Skin epidermis (tissue), 12 donors: ENCODE data around the gene ZCWPW2.

Experiments
- H3K27ac ChIP-seq, 21 experiments: fragments of 200-600 bp; sonication (generic) in 11 of 21; one replicate each; pipeline ENCODE4 v1.5.0; 2020; ENCODE audit warnings: mild to moderate bottlenecking in 3 of 21, inconsistent platforms in 2 of 21, moderate library complexity in 2 of 21
- H3K4me3 ChIP-seq, 7 experiments: fragments of 200-600 bp; sonication (generic) in 2 of 7; one replicate each; pipeline ENCODE4 v1.5.0; 2020; ENCODE audit warnings: inconsistent platforms in 2 of 7, mild to moderate bottlenecking in 2 of 7, moderate library complexity in 1 of 7

Gene ZCWPW2

GRCh38 chr3:28348265-28348628, 274 bp upstream of the ZCWPW2 start:
- peak overlapping the region; percentile 67 to 93 (median 75) for H3K4me3 ChIP-seq
- peak overlapping the region; percentile 97 to 100 (median 99) for H3K27ac ChIP-seq

DNA sequence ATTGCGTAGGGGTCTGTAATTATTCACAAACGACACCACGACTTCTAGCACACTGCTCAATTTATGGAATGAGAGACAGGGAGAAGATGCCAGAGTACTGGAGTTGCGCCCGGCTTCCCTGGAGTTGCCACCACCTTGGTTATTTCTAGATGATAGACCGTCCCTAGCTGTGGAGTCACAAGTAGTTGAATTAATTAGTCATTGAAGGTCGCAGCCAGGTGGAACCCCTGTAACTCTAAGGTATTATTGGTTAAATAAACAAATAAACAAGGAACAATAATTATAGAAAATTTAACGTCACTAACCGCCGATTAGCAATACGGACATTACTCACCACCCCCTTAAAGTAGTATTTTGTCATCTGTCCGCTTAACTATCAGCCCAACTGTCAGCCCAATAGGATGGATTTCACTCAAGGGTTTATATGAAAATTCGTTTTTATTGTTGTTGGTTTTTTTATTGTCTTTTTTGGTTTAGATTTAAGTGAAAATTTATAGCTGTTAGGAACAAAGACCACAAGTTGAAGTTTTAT, 1.0 kb downstream of the ZCWPW2 start:
- Histone ChIP-seq H3K4me3 (peak overlapping the region; percentile 67 to 93 (median 75)), H3K27ac (peak overlapping the region; percentile 97 to 100 (median 99))

GRCh38 chr3:28376424-28376823, 27.9 kb downstream of the ZCWPW2 start:
- H3K4me3 ChIP-seq, result no peak overlapping the region
- no peak overlapping the region for H3K27ac ChIP-seq

GRCh38 chr3:28386049-28386448, 37.5 kb downstream of the ZCWPW2 start:
- no peak overlapping the region for H3K4me3 ChIP-seq
- H3K27ac ChIP-seq, result no peak overlapping the region

GRCh38 chr3:28388978-28389377, 40.5 kb downstream of the ZCWPW2 start:
- no peak overlapping the region for H3K4me3 ChIP-seq
- no peak overlapping the region for H3K27ac ChIP-seq

DNA sequence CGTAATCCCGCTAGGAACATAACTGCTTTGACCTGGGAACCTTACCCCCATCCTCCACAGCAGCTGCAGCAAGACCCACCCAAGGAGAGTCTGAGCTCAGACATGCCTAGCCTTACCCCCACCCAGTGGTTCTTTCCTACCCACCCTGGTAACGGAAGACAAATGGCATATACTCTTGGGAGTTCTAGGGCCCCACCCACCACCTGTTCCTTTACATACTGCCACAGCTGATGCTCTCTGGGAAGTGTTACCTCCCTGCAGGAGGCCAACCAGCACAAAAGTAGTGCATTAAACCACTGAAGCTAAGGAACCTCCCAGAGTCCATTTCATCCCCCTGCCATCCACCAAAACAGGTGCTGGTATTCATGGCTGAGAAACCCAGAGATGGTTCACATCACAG, 50.7 kb downstream of the ZCWPW2 start:
- Histone ChIP-seq H3K4me3 (no peak overlapping the region), H3K27ac (no peak overlapping the region)

DNA sequence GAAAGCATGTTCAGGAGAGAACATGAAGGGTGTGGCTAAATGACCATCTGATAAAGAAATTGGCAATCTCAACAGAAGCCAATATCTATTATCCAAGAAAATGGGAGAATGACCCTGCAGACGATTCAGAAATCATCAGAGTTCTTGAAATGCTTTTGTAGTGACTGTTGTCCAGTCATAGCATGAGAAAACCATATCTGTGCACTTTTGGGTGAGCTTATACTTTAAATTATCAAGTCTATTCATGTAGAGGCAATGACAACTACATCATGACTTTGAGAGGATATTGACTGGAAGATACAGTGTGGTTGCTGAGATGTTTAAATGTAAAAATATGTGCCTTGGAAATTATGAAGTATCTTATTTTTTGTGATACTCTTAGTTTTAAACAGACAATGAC, 57.7 kb downstream of the ZCWPW2 start:
- Histone ChIP-seq H3K27ac (no peak overlapping the region), H3K4me3 (no peak overlapping the region)

GRCh38 chr3:28449398-28449797, 100.9 kb downstream of the ZCWPW2 start:
- Histone ChIP-seq H3K27ac (no peak overlapping the region), H3K4me3 (no peak overlapping the region)

DNA sequence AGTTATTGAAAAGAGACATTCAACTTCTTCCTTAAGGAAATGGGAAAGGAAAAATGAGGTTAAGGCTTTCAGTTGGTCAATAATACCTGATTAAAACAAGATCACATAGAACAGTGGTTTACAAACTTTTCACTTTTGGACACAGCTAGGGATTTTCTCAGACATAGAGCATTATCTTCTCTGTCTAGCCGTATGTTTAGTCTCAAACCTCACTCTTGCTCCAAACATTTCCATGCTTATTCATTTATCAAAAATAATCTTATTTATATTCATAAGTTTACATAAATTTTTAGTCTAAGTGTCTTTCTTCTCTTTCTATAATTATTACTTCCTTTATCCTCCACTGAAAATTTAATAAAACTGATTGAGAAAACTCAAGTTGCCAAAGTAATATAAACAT, 114.3 kb downstream of the ZCWPW2 start:
- no peak overlapping the region for H3K27ac ChIP-seq
- H3K4me3 ChIP-seq, result no peak overlapping the region

GRCh38 chr3:28467414-28467813, 118.9 kb downstream of the ZCWPW2 start:
- no peak overlapping the region for H3K27ac ChIP-seq

DNA sequence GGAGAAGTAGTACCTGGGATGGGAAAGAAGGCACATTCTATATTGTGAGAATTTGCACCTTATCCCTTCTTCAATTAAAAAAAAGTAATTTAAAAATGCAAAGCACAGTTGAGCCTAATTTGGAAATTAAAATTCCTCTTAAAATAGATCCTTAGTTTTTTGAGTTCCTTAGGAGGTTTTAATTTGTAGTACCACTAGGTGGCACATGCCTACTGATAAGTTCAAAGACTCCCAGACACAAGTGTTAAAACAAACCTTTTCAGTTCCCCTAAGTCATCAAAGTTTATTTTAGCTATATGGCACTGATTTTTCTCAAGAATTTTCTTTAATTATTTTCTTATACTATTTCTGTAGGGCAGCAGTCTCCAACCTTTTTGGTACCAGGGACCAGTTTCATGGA, 127.7 kb downstream of the ZCWPW2 start:
- H3K27ac ChIP-seq, result no peak overlapping the region
- H3K4me3 ChIP-seq, result no peak overlapping the region

More at GRCh38 chr3:28467414-28467813, 118.9 kb downstream of the ZCWPW2 start:
- H3K4me3 ChIP-seq, result no peak overlapping the region

- Histone ChIP-seq H3K4me3 (no peak overlapping the region), H3K27ac (no peak overlapping the region)
These were observed 128.2 kb downstream of the ZCWPW2 start for GRCh38 chr3:28476764-28477163.

- H3K27ac ChIP-seq, result no peak overlapping the region
- no peak overlapping the region for H3K4me3 ChIP-seq
These were observed 136.6 kb downstream of the ZCWPW2 start for GRCh38 chr3:28485164-28485563.

GRCh38 chr3:28495301-28495700, 146.8 kb downstream of the ZCWPW2 start:
- no peak overlapping the region for H3K27ac ChIP-seq
- no peak overlapping the region for H3K4me3 ChIP-seq

GRCh38 chr3:28502397-28502937, 153.9 kb downstream of the ZCWPW2 start:
- no peak overlapping the region for H3K4me3 ChIP-seq
- no peak overlapping the region for H3K27ac ChIP-seq

DNA sequence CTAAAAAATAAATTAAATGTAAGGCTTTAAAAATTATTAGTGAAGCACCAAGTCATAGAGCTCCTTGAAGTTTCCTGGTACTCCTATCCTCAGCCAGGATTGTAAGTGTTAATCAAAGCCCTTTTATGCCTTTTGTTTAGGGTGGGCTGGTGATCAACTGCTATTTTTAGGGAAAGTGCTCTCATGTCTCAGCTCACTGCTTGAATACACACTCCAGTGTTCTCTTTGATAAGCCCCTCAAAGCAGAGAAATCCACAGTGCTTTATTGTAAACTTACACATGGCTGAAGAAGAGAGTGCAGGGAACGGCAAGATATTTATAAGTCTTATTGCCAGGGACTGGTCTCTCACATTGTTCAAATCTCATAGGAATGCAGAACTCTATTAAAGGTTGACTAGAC, 156.5 kb downstream of the ZCWPW2 start:
- H3K27ac ChIP-seq, result no peak overlapping the region
- H3K4me3 ChIP-seq, result no peak overlapping the region

- Histone ChIP-seq H3K27ac (no peak overlapping the region), H3K4me3 (no peak overlapping the region)
These were observed 173.1 kb downstream of the ZCWPW2 start for GRCh38 chr3:28521663-28522062.

DNA sequence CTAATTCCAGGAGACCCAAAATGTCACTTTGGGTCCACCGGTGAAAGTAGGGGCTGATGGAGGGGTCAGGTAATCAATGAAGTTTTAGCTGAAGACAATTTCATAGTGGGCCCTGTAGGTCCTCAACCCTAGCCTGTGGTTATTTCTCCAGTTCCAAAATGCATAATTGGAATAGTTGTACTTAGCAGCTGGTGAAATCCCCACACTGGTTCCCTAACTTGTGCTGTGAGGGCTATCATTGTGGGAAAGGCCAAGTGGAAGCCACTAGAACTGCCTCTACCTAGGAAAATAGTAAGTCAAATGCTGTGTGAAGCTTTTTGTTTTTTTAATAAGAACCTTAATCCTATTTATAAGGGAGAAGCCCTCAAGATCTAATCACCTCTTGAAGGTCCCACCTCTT, 193.8 kb downstream of the ZCWPW2 start:
- no peak overlapping the region for H3K27ac ChIP-seq

GRCh38 chr3:28544236-28544635, 195.7 kb downstream of the ZCWPW2 start:
- H3K4me3 ChIP-seq, result no peak overlapping the region

More for the DNA sequence above, 193.8 kb downstream of the ZCWPW2 start:
- no peak overlapping the region for H3K4me3 ChIP-seq

DNA sequence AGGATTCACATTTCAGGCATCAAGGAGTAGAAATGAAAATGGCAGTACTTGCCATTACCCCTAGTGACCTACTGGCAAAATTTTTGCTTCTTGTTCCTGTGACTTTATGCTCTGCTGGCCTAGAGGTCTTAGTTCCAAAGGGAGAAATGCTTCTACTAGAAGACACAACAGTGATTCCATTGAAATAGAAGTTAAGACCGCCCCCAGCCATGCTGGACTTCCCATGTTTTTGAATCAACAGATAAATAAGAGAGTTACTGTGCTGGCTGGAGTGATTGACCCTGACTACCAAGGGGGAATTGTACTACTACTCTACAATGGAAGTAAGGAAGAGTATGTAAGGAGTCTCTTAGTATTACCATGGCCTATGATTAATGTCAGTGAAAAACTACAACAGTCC, 196.3 kb downstream of the ZCWPW2 start:
- H3K27ac ChIP-seq, result no peak overlapping the region
- H3K4me3 ChIP-seq, result no peak overlapping the region

More at GRCh38 chr3:28544236-28544635, 195.7 kb downstream of the ZCWPW2 start:
- no peak overlapping the region for H3K27ac ChIP-seq

DNA sequence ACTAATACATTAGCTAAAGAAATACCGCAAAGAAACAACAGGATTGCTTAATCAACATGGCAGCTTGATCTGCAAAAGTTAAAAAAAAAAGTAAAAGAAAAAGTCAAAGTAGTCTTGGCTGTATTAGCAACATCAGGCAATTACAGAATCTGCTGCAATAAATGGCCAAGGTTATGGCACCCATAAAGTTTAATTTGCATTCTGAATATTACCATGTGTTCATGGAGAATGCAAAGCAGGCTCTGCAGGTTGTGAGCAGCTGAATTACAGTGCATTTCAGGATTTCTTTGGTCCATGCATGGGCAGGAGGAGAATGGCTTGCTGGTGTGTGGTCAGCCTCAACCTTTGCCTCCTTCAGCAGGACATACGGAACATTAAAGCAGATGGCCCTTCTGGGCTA, 199.2 kb downstream of the ZCWPW2 start:
- Histone ChIP-seq H3K4me3 (no peak overlapping the region), H3K27ac (no peak overlapping the region)

DNA sequence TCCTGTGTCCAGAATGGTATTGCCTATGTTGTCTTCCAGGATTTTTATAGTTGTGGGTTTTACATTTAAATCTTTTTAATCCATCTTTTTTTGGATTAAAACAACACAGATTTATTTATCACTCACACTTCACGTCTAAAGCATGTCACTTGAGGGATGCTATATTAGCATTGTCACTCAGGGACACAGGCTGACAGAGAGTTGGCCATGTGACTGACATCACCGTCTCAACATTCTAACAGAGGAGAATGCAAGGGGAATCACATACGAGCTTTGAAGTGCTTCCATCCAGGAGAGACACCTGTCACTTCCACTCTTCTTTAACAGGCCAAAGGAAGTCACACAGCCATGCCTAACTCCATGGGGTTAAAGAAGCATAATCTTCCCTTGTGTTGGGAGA, 204.7 kb downstream of the ZCWPW2 start:
- H3K4me3 ChIP-seq, result no peak overlapping the region
- no peak overlapping the region for H3K27ac ChIP-seq
